Lung (tissue), 12 donors: ENCODE results near the gene MAPK9. TPM values are rescaled to one million over a fixed set of nuclear protein-coding genes. Genes with fewer than 3 reads are reported as not detected.
A peak's percentile ranks its signal among the peaks of the same experiment; 100 is the strongest.

Experiments used
- ATAC-seq: fragments of 200-7000 bp; cut with Tn5 transposase; one replicate; pipeline ENCODE4 v1.9.1; 2020; ENCODE audit warnings: moderate number of reproducible peaks; ENCODE audit not compliant: insufficient read depth, low FRiP score
- DNase-seq, 3 donors: peaks; one replicate each; pipeline ENCODE4 v3.0.0-alpha.2; 2013 to 2017
- H3K27ac ChIP-seq, 2 donors: one replicate each; pipeline ENCODE4 v1.5.1; 2013; ENCODE audit warnings: mild to moderate bottlenecking in 2 of 2, moderate library complexity in 2 of 2, control low read depth in 1 of 2, inconsistent platforms in 1 of 2, low read depth in 1 of 2, low read length in 1 of 2
- H3K27me3 ChIP-seq, 3 donors: one replicate each; pipeline ENCODE4 v1.5.1; 2013; ENCODE audit warnings: low read length in 2 of 3; ENCODE audit not compliant: control insufficient read depth in 3 of 3, insufficient read depth in 3 of 3
- H3K36me3 ChIP-seq, 4 donors: one replicate each; pipeline ENCODE4 v1.5.1; 2013; ENCODE audit warnings: low read length in 4 of 4, mild to moderate bottlenecking in 1 of 4, moderate library complexity in 1 of 4; ENCODE audit not compliant: control insufficient read depth in 4 of 4, insufficient read depth in 4 of 4
- H3K4me1 ChIP-seq, 5 donors: one replicate each; pipeline ENCODE4 v1.5.1; 2013; ENCODE audit warnings: low read length in 5 of 5, mild to moderate bottlenecking in 2 of 5, moderate library complexity in 1 of 5; ENCODE audit not compliant: control insufficient read depth in 5 of 5, insufficient read depth in 5 of 5
- H3K4me3 ChIP-seq: one replicate; pipeline ENCODE4 v1.5.1; 2013; ENCODE audit warnings: mild to moderate bottlenecking, control low read depth, moderate library complexity
- H3K9ac ChIP-seq, 2 donors: one replicate each; pipeline ENCODE4 v1.5.1; 2013; ENCODE audit warnings: low read length in 2 of 2, control low read depth in 1 of 2; ENCODE audit not compliant: insufficient read depth in 1 of 2
- H3K9me3 ChIP-seq, 4 donors: one replicate each; pipeline ENCODE4 v1.5.1; 2013; ENCODE audit warnings: low read length in 3 of 4, mild to moderate bottlenecking in 1 of 4, moderate library complexity in 1 of 4; ENCODE audit not compliant: control insufficient read depth in 4 of 4, insufficient read depth in 3 of 4
- CTCF ChIP-seq: IDR thresholded peaks from 2 replicates; pipeline ENCODE4 v1.5.1; 2012; ENCODE audit warnings: mild to moderate bottlenecking; ENCODE audit errors: control extremely low read depth, extremely low read depth
- WGBS, 2 donors: extraction: QIAGEN DNeasy Blood & Tissue Kit; methylation state at CpG; one replicate each; pipeline ENCODE4 v1.1.7; 2013; 5-methylcytosine and 5-hydroxymethylcytosine counted together
- polyA plus RNA-seq, 2 donors: library from polyadenylated mRNA; stranded (reverse); fragments of 200-250 nt; gene quantifications; one replicate each; pipeline ENCODE4 v1.2.1, GENCODE V29; 2013
- total RNA-seq, 2 donors: library from RNA; depleted of rRNA in 1 of 2; stranded (reverse); fragments of >200 nt in 1 of 2; gene quantifications; one replicate each; pipeline ENCODE4 v1.2.1, GENCODE V29; 2014 to 2021
- donor health status: control.
- donor health status: control.
- donor health status: Bipolar disorder and iron deficiency.
- donor health status: healthy.
- donor health status: DM: yes; HTN: yes; CAD: no.

MAPK9 gene
- total and polyA plus RNA-seq, 4 donors: 13.1 to 38.1 (median 23.6) TPM

DNA sequence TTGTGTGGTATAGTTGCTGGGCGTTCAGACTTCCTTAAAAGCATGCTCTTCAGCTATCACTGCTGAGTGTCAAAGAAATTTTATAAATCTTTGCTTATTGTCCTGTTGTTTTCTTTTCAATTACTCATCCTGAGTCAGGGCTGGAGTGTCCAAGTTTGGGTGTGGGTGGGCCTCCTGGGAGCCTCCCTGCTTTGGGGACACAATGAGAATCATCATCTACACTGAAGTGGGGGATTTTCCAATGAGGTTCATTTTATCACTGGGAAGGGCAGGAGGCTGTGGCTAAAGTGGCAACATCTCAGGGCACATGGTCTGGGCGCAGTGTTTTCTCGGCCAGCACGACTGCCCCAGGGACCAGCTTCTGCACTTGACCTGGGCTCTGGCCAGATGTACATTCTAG is 41.8 kb upstream of the MAPK9 start:
- DNase-seq (no peak), ATAC-seq (no peak)
- Histone ChIP-seq H3K9me3 (peaks cover 0 to 2% (median 0%) of the 10 kb centered on the region in 4 donors), H3K27ac (no peak overlapping the region), H3K4me1 (peaks cover 0 to 15% (median 8%) of the 10 kb centered on the region in 5 donors), H3K36me3 (peaks cover 0 to 5% (median 2%) of the 10 kb centered on the region in 4 donors), H3K9ac (no peak overlapping the region), H3K27me3 (no peaks in the 10 kb centered on the region), H3K4me3 (no peak overlapping the region)
- no peak for TF ChIP-seq CTCF
- 85% methylated on average over 4 of the region's 4 CpGs for WGBS, 2 donors

DNA sequence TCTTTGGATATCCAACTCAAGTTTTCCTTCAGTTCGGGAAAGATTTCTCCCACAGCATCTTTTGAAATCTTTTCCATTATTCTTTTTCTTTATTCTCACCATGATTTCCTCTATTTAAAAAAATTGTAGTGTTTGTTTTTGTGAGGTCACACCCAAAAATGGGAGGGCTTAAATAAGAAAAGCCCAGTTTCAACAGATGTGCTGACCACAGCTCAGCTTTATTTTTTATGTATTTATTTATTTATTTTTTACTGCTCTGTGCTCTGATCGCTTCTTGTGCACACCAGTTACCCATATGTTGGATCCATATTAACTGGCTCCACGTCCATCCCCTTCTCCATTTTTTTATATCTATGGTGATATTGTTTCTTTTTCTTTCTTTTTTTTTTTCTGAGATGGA is 41.0 kb upstream of the MAPK9 start:
- Histone ChIP-seq H3K36me3 (peaks cover 0 to 5% (median 2%) of the 10 kb centered on the region in 4 donors), H3K27ac (no peak overlapping the region), H3K27me3 (no peaks in the 10 kb centered on the region), H3K9me3 (peaks cover 0 to 2% (median 0%) of the 10 kb centered on the region in 4 donors), H3K4me1 (peaks cover 0 to 15% (median 8%) of the 10 kb centered on the region in 5 donors), H3K9ac (no peak overlapping the region), H3K4me3 (no peak overlapping the region)
- TF ChIP-seq CTCF: no peak
- no peak for DNase-seq
- WGBS, 2 donors: 91 to 94% methylated on average over 3 of the region's 3 CpGs
- ATAC-seq: no peak

DNA sequence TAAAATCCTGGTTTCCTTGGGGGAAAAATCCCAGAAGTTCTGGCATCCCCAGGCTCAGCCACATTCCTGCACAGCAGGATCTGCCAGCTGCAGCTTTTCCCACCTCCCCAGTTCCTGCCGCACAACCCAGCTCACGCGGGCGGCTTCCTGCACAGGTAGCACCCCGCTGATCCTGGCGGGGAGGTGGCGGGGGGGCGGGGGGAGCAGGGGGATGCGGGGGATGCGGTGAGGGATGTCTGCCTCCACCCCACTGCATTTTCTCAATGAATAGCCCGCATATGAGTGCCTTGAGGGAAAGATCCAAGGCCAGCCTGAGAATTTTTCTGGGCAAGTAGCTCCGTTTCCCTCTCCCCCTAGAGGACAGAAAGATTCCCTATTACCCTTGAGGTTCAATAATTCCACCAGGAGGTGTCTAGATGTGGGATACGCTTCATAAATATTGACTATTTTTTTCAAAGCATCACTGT is 40.2 kb upstream of the MAPK9 start:
- Histone ChIP-seq H3K4me1 (peaks cover 0 to 15% (median 8%) of the 10 kb centered on the region in 5 donors), H3K9ac (no peak overlapping the region), H3K36me3 (peaks cover 0 to 5% (median 0%) of the 10 kb centered on the region in 4 donors), H3K4me3 (no peak overlapping the region), H3K27me3 (no peaks in the 10 kb centered on the region), H3K27ac (no peak overlapping the region), H3K9me3 (no peaks in the 10 kb centered on the region)
- ATAC-seq (no peak), DNase-seq (peak in 1 of 3 donors; percentile 20)
- no peak for TF ChIP-seq CTCF
- 27 to 28% methylated on average over 11 to 13 of the region's 13 CpGs for WGBS, 2 donors

GRCh38 chr5:180331647-180331950 is 39.7 kb upstream of the MAPK9 start:
- ATAC-seq (no peak), DNase-seq (peak in 1 of 3 donors; percentile 37)
- peak overlapping the region in 1 of 2 donors; percentile 18 for H3K27ac ChIP-seq

More at GRCh38 chr5:180331647-180331950, 39.7 kb upstream of the MAPK9 start:
- Histone ChIP-seq H3K27me3 (no peaks in the 10 kb centered on the region), H3K4me3 (no peak overlapping the region), H3K9ac (no peak overlapping the region), H3K36me3 (peaks cover 0 to 5% (median 0%) of the 10 kb centered on the region in 4 donors), H3K4me1 (peaks cover 0 to 15% (median 8%) of the 10 kb centered on the region in 5 donors), H3K9me3 (no peaks in the 10 kb centered on the region)
- TF ChIP-seq CTCF: no peak
- 44 to 47% methylated on average over 7 of the region's 7 CpGs for WGBS, 2 donors
